IPS-20b (cell line): ENCODE measurements around the gene LRRC4B.

Source experiments
- H3K27ac ChIP-seq: one replicate; pipeline ENCODE4 v1.5.1; 2013; ENCODE audit warnings: low read length
- H3K27me3 ChIP-seq: 2 replicates; pipeline ENCODE4 v1.6.1; 2013; ENCODE audit warnings: mild to moderate bottlenecking, low read length, inconsistent platforms; ENCODE audit not compliant: insufficient read depth
- H3K36me3 ChIP-seq: 2 replicates; pipeline ENCODE4 v1.6.1; 2013; ENCODE audit warnings: low read depth, mild to moderate bottlenecking, inconsistent platforms, low read length, moderate library complexity; ENCODE audit not compliant: insufficient read depth
- H3K4me1 ChIP-seq: 2 replicates; pipeline ENCODE4 v1.6.1; 2013; ENCODE audit warnings: mild to moderate bottlenecking, control low read depth, inconsistent platforms, low read length, moderate library complexity; ENCODE audit not compliant: insufficient read depth
- H3K4me3 ChIP-seq: 2 replicates; pipeline ENCODE4 v1.5.1; 2013; ENCODE audit warnings: mild to moderate bottlenecking, low read length, inconsistent platforms
- H3K9ac ChIP-seq: 2 replicates; pipeline ENCODE4 v1.6.1; 2013; ENCODE audit warnings: low read depth, mild to moderate bottlenecking, inconsistent platforms, low read length, moderate library complexity
- H3K9me3 ChIP-seq: 2 replicates; pipeline ENCODE4 v1.6.1; 2013; ENCODE audit warnings: mild to moderate bottlenecking, low read depth, low read length, inconsistent platforms; ENCODE audit not compliant: insufficient read depth

The LRRC4B gene

DNA sequence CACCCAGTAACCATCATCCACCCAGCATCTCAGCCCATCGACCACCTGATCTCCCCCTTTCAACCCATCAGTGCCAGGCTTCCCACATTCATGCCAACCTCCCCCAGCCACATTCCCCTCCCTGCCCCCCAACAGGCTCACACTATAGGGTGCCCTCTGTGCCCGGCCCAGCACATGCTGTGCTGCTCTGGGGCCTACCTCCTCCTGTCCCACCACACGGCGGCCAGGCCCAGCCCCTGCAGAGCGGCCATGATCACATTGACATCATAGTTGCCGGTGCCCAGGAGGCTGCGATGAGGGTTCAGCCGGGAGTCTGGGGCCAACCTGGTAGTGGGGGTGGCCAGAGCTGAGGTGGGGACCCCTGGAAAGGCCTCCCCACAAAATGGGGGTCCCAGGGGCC is 60.9 kb downstream of the LRRC4B start:
- Histone ChIP-seq H3K27me3 (peaks cover 5% of the 10 kb centered on the region; the same call in 1 of the 2 replicates), H3K27ac (no peak overlapping the region), H3K9ac (no peak overlapping the region), H3K36me3 (no peaks in the 10 kb centered on the region), H3K4me1 (no peaks in the 10 kb centered on the region), H3K4me3 (no peak overlapping the region), H3K9me3 (peaks cover 13% of the 10 kb centered on the region; the same call in 1 of the 2 replicates)

DNA sequence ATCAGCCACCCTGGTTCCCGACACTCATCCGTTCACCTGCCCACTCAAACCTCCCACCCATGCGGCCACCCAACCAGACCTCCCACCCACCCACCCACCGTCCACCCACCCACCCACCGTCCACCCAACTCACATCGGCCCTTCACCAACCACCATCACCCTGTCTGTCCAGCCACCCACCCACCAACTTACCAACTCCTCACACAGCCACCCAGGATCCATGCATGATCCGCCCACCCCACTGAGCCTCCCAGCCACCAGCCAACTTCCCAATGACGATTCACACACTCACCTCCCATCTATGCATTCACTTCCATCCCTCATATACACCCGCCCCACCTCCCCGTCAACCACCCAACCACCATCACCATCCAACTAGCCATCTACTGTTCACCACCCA is 61.5 kb downstream of the LRRC4B start:
- no peak overlapping the region for H3K4me3 ChIP-seq
- H3K9ac ChIP-seq, result no peak overlapping the region
- H3K4me1 ChIP-seq, result no peaks in the 10 kb centered on the region
- peaks cover 5% of the 10 kb centered on the region; the same call in 1 of the 2 replicates for H3K27me3 ChIP-seq
- peaks cover 13% of the 10 kb centered on the region; the same call in 1 of the 2 replicates for H3K9me3 ChIP-seq
- no peaks in the 10 kb centered on the region for H3K36me3 ChIP-seq
- no peak overlapping the region for H3K27ac ChIP-seq

DNA sequence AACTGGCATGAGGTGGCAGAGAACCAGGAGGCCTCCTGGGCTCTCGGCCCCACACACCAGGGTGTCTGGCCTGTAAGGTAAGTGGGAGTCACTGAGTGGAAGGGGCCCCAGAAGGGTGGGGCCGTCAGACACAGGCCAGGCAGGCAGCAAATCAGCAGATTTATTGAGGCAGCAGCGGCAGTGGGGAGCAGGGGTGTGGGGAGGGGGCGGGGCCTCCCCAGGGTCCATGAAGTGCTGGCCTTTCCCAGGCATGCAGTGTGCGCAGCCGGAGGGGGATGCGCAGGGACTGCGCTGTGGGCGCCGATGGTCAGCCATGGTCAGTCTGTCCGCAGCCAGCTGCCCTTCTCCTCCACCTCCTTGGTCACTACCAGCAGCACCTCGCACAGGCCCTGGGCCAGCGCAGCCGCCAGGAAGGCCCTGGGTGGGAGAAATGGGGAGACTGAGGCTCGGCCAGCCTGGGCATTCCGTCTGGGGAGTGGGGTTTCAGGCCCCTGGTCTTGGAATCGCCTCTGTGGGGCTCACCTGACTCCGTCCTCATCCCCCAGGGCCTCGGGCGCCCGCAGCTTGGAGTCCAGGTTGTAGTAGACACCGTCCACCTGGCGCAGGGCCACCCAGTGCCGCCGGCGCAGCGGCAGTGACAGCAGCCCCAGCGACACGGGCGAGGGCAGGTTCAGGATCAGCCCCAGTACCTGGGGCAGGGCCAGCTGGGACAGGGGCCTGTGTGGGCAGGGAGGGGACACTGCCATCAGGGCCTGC is 62.2 kb downstream of the LRRC4B start:
- no peak overlapping the region for H3K27ac ChIP-seq
- peaks cover 13% of the 10 kb centered on the region; the same call in 1 of the 2 replicates for H3K9me3 ChIP-seq
- no peaks in the 10 kb centered on the region for H3K4me1 ChIP-seq
- no peak overlapping the region for H3K9ac ChIP-seq
- no peaks in the 10 kb centered on the region for H3K36me3 ChIP-seq
- peaks cover 6% of the 10 kb centered on the region for H3K27me3 ChIP-seq
- no peak overlapping the region for H3K4me3 ChIP-seq

DNA sequence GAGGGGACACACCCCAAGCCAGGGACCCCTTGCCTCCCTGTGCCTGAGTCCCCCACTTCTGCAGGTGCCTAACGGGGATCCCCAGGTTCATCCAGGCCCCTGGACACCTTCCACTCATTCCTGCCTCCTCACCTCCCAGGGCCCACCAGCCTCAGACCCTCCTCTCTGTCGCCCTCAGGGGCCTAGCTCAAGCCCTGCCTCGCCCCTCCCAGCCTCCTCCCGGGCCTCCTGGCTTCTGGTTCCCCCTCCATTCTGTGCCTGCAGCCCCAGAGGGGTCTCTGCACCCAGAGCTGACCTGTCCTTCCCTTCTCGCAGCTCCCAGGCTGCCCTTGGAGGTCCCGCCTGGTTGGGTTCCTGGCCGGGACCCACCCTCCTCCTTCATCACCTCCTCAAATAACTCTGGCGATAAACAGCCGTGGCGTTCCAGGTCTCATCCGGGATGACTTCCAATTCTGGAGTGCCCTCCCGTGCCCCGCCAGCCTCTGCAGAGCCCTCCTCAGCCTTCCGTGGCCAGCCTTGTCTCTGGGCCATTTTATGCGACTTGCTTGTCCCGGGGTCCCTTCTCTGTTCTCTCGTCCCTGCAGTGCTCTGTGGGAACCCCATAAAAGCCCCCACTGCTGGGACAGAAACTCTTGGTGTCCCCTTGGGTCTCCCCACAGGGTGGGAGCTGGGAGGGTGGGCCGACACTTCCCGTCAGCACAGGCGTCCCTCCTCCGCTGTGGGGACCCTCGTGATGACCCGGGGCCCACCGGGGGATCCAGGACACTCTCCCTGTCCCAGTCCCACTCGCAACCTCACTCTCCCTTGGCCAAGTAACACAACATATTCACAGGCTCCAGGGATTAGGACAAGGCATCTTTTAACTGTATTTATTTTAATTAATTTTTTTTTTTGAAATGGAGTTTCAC is 66.4 kb downstream of the LRRC4B start:
- no peak overlapping the region for H3K4me3 ChIP-seq
- no peak overlapping the region for H3K27ac ChIP-seq
- H3K9ac ChIP-seq, result no peak overlapping the region
- H3K36me3 ChIP-seq, result no peaks in the 10 kb centered on the region
- peaks cover 22% of the 10 kb centered on the region for H3K9me3 ChIP-seq
- H3K4me1 ChIP-seq, result no peaks in the 10 kb centered on the region
- peaks cover 40% of the 10 kb centered on the region for H3K27me3 ChIP-seq

DNA sequence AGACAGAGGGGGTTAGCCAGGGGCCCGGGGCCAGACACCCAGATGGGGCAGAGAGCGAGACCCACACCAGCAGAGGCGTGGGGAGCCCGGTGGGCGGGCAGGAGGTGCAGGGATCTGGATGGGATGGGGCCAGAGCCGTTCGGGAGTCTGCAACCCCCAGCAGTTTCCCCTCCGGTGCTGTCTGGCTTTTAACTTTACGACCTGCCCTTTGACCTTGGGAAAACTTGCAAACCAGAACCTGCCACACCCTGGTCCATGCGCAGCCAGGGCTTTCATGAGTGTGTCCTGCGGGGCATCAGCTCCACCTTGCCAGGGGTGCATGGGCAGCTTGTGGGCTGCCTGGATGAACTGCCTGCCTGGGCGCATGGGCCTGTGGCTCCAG is 67.1 kb downstream of the LRRC4B start:
- Histone ChIP-seq H3K27ac (no peak overlapping the region), H3K9ac (no peak overlapping the region), H3K4me1 (no peaks in the 10 kb centered on the region), H3K4me3 (no peak overlapping the region), H3K27me3 (peaks cover 46% of the 10 kb centered on the region), H3K36me3 (no peaks in the 10 kb centered on the region), H3K9me3 (peaks cover 22% of the 10 kb centered on the region)

DNA sequence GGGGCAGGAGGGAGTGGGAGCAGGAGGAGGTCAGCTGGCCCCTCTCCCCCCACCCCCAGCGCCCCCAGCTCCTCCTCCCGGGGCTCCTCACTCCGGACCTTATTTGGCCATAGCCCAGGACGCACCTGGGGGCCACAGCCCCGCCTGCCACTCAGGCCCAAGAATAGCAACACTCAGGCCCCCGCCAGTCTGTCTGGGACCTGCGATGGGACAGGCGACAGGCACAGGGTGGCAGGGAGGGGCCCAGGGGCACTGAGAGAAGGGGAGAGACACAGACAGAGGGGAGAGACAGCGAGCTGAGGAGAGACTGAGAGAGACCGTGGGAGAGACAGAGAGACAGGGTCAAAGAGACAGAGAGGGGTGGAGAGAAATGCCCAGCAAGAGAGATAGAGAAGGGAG is 67.5 kb downstream of the LRRC4B start:
- Histone ChIP-seq H3K27me3 (peaks cover 47% of the 10 kb centered on the region), H3K36me3 (no peaks in the 10 kb centered on the region), H3K9ac (no peak overlapping the region), H3K4me3 (no peak overlapping the region), H3K27ac (no peak overlapping the region), H3K4me1 (no peaks in the 10 kb centered on the region), H3K9me3 (peaks cover 19% of the 10 kb centered on the region)

DNA sequence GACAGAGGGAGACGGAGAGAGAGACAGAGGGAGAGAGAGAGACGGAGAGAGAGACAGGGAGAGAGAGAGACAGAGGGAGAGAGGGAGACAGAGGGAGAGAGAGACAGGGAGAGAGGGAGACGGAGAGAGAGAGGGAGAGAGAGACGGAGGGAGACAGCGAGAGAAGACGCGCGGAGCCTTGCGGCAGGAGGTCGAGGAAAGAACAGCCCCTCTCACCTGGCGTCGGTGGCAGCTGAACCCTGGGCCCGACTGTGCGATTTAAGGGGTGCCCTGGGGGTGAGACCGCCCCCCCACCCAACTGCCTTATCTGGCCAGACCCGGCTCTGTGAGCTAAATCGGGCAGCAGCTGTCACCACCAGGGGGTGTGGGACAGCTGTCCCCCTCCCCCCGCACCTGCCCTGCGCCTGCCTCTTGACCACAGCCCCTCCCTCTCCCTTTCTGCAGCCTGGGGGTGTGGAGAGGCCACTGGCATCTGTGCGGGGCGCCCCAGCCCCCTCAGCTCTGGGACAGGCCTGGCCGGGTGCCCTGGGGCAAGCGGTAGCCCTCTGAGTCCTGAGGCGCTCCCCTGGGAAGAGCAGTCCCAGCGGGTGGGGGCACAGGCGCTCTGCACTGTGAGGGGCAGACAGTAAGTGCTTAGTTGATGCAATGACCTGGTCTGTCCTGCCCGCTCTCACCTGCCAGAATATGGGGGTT is 68.0 kb downstream of the LRRC4B start:
- H3K36me3 ChIP-seq, result no peaks in the 10 kb centered on the region
- H3K4me1 ChIP-seq, result no peaks in the 10 kb centered on the region
- peak overlapping the region; percentile 4; the same call in 1 of the 2 replicates for H3K4me3 ChIP-seq
- H3K27me3 ChIP-seq, result peaks cover 51% of the 10 kb centered on the region
- H3K9ac ChIP-seq, result no peak overlapping the region
- H3K9me3 ChIP-seq, result peaks cover 16% of the 10 kb centered on the region
- H3K27ac ChIP-seq, result no peak overlapping the region

DNA sequence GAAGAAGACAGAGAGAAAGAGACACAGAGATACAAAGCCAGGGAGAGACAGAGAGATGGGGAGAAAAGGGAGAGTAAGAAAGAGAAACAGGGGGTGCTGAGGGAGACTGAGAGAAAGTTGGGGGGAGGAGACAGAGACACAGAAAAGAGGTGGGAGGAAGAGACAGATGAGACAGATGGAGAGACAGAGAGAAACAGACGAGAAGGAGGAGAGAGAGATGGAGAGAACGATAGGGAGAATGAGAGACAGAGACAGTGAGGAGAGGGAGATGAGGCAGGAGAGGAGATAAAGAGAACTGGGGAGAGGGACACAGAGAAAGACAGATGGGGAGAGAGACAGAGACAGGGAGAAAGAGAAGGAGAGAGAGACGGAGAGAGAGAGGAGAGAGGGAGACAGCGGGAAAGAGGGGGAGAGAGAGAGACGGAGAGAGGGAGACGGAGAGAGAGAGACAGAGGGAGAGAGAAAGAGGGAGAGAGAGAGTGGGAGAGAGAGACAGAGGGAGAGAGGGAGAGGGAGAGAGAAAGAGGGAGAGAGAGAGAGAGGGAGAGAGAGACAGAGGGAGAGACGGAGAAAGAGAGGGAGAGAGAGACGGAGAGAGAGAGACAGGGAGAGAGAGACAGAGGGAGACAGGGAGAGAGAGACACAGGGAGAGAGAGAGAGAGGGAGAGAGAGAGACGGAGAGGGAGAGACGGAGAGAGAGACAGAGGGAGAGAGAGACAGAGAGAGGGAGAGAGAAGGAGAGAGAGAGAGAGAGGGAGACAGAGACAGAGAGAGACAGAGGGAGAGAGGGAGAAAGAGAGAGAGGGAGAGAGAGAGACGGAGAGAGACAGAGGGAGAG is 69.8 kb downstream of the LRRC4B start:
- peaks cover 26% of the 10 kb centered on the region for H3K9me3 ChIP-seq

DNA sequence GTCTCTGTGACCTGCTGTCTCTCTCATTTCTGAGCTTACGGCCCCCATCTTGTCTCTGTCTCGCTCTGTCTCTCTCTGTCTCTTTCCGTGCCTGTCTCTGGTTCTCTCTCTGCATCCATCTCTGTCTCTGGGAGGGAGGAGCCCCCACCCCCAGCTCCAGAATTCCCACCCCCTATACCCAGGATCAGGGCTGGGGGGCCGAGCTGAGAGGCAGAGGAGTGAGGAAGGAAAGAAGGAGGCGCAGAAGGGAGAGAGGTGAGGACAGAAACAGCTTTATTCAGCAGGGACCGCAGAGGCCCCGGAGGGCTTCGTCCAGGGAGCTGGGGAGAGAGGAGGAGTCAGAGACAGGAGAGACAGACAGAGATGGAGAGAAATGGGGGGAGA is 71.2 kb downstream of the LRRC4B start:
- peaks cover 31% of the 10 kb centered on the region for H3K9me3 ChIP-seq
- H3K4me3 ChIP-seq, result no peak overlapping the region
- no peak overlapping the region for H3K27ac ChIP-seq
- H3K27me3 ChIP-seq, result peaks cover 81% of the 10 kb centered on the region
- H3K4me1 ChIP-seq, result no peaks in the 10 kb centered on the region
- H3K36me3 ChIP-seq, result no peaks in the 10 kb centered on the region
- no peak overlapping the region for H3K9ac ChIP-seq

More for the DNA sequence above, 69.8 kb downstream of the LRRC4B start:
- no peak overlapping the region for H3K27ac ChIP-seq
- H3K4me1 ChIP-seq, result no peaks in the 10 kb centered on the region
- no peak overlapping the region for H3K9ac ChIP-seq
- H3K27me3 ChIP-seq, result peaks cover 67% of the 10 kb centered on the region
- no peak overlapping the region for H3K4me3 ChIP-seq
- no peaks in the 10 kb centered on the region for H3K36me3 ChIP-seq

DNA sequence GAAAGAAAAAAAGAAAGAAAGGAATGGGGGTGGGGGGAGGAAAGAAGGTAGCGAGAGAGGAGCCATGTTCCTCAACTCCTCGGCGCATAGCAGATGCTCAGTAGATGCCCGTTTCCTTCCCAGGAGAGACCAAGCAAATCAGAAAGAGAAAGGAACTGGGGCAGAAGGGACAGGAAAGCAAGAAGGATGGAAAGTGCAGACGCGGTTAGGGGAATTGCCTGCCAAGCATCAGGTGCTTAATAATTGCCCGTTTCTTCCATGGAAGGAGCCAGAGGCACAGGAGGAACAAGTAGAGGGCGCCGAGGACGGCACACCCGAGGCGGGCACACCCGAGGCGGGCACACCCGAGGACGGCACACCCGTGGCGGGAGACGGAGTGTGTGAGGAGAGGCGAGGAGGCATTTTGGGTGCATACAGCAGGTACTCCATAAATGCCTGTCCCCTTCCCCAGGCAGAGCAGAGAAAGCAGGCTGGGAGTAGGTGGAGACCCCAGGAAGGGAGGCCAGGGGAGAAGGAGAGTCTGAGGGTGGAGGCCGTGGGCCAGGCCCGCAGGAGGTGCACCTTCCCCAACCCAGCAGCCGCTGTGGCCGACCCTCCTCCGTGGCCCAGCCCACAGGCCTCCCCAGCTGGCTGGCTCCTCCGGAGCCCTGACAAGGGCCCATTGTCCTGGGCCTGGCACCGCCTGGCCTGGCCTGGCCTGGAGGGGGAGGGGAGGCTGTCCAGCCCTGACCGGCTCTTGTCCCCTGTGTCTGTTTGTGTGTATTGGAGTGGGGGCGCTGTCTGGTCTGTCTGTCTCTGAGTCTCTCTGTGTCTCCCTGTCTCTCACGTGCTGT is 71.8 kb downstream of the LRRC4B start:
- no peak overlapping the region for H3K9ac ChIP-seq
- no peak overlapping the region for H3K4me3 ChIP-seq
- H3K27me3 ChIP-seq, result peaks cover 87% of the 10 kb centered on the region
- no peaks in the 10 kb centered on the region for H3K36me3 ChIP-seq
- peaks cover 38% of the 10 kb centered on the region for H3K9me3 ChIP-seq
- H3K27ac ChIP-seq, result no peak overlapping the region
- no peaks in the 10 kb centered on the region for H3K4me1 ChIP-seq
